ENCODE data around the gene ANKZF1.

ANKZF1 gene, protein sequence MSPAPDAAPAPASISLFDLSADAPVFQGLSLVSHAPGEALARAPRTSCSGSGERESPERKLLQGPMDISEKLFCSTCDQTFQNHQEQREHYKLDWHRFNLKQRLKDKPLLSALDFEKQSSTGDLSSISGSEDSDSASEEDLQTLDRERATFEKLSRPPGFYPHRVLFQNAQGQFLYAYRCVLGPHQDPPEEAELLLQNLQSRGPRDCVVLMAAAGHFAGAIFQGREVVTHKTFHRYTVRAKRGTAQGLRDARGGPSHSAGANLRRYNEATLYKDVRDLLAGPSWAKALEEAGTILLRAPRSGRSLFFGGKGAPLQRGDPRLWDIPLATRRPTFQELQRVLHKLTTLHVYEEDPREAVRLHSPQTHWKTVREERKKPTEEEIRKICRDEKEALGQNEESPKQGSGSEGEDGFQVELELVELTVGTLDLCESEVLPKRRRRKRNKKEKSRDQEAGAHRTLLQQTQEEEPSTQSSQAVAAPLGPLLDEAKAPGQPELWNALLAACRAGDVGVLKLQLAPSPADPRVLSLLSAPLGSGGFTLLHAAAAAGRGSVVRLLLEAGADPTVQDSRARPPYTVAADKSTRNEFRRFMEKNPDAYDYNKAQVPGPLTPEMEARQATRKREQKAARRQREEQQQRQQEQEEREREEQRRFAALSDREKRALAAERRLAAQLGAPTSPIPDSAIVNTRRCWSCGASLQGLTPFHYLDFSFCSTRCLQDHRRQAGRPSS

DNA sequence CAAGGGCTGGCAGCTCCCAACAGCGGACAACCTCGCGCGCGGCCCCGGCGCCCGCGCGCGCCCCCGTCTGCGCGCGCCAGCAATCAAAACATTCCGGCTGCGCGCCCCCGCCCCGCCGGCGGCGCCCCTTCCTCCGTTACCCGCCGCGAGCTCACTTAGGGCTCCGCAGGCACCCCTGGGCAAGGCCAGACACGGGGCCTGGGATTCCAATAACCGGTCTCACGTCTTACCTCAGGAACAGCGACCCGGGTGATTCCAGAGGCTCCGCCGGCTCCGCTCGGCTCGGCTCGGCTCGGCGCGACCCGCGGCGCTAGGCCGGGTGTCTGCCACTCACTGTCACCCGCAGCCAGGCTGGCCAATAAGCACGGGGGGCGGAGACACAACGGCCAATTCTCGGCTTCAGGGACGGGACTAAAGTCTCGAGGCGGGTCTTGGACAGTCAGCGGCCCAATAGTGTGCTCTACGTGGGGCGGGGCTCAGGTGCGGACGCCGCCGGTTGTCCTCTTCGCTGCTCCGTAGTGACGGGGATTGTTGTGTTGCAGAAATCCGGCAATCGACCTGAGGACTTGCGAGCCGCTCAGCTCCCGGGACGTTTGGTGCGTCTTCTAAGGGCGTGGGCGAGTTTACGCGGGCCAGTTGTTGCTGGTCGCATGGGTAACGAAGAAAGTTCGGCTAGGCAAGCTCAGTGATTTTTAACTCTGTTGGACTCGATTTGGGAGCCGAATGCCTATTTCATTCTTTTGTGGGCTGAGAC, at the start of gene ANKZF1, which contains the start of gene ATG9A:
Gene ANKZF1 (plus strand): TSS at position 502 of the 754 bp plus-strand sequence. CDS start 452 bp downstream, outside the sequence.
Gene ATG9A (minus strand): TSS at position 332 of the 754 bp plus-strand sequence. CDS start 1,612 bp downstream, outside the sequence.
- TF ChIP-seq, protein P1, sequence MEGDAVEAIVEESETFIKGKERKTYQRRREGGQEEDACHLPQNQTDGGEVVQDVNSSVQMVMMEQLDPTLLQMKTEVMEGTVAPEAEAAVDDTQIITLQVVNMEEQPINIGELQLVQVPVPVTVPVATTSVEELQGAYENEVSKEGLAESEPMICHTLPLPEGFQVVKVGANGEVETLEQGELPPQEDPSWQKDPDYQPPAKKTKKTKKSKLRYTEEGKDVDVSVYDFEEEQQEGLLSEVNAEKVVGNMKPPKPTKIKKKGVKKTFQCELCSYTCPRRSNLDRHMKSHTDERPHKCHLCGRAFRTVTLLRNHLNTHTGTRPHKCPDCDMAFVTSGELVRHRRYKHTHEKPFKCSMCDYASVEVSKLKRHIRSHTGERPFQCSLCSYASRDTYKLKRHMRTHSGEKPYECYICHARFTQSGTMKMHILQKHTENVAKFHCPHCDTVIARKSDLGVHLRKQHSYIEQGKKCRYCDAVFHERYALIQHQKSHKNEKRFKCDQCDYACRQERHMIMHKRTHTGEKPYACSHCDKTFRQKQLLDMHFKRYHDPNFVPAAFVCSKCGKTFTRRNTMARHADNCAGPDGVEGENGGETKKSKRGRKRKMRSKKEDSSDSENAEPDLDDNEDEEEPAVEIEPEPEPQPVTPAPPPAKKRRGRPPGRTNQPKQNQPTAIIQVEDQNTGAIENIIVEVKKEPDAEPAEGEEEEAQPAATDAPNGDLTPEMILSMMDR (IDR thresholded peaks at IDR 0.05; ENCODE audit: insufficient read depth, low read length, missing control alignments): no peak
- POLR2A ChIA-PET: interaction anchor here (0.7 to 3.4 kb wide), 9 partner anchors 10 to 65 kb away, joined by 3 to 26 read pairs (median 5); partner anchors contain the start of genes ABCB6, DNAJB2, GLB1L and STK16
- peak within 1 kb of the TSS; percentile 92 for H3K4me3 ChIP-seq (ENCODE audit: low read depth, low read length)
- CTCF ChIA-PET: interaction anchor here (0.8 to 7.0 kb wide), 10 partner anchors 10 to 73 kb away, joined by 3 to 81 read pairs (median 6); partner anchors contain the start of genes ABCB6, NHEJ1, STK16 and ZFAND2B
- DNase-seq (ENCODE audit: low read depth, low spot score): peak; percentile 86

DNA sequence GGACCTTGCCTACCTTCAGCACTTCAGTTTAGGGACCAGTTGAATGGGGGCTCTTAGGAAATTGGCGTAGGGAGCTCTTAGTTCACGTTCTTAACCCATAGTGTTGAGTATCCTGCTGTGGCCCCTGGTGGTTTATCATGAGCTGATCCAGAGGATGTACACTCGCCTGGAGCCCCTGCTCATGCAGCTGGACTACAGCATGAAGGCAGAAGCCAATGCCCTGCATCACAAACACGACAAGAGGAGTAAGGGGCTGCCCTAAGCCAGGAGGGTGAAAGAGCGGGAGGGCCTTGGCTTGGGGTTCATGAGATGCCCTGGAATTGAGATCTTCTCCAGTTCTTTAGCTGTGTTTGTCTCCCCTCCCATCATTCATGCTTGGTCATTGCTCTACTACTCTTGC, 48.6 kb upstream of the ANKZF1 start:
- no peak overlapping the region for H3K4me3 ChIP-seq (ENCODE audit: low read depth, low read length)
- ChIA-PET POLR2A (no interaction called here), CTCF (interaction anchor here (0.8 to 5.8 kb wide), 8 partner anchors 8 to 186 kb away, joined by 3 to 37 read pairs (median 4); partner anchors contain the start of gene SLC23A3)
- DNase-seq (ENCODE audit: low read depth, low spot score): no peak
- TF ChIP-seq, protein P1 (IDR thresholded peaks at IDR 0.05; ENCODE audit: insufficient read depth, low read length, missing control alignments): no peak

DNA sequence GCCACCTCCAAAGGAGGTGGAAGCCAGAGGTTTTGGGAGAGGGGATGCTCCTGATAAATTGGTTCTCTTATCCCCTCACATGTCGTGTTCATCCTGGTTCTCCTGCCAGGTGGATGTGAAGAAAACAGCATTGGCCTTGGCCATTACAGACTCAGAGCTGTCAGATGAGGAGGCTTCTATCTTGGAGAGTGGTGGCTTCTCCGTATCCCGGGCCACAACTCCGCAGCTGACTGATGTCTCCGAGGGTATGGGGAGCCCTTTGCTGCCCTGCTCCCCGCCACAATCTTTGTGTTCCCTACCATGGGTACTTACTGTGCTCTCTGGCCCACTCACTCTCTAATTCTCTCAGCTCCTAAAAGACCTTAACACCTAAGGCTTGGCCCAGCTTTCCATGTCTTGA, 48.1 kb upstream of the ANKZF1 start:
- no peak overlapping the region for H3K4me3 ChIP-seq (ENCODE audit: low read depth, low read length)
- DNase-seq (ENCODE audit: low read depth, low spot score): no peak
- ChIA-PET POLR2A (interaction anchor here (2.9 kb wide), 1 partner anchor 25 kb away, joined by 6 read pairs; the partner anchor contains the start of gene ZFAND2B), CTCF (interaction anchor here (0.8 to 5.8 kb wide), 7 partner anchors 11 to 186 kb away, joined by 3 to 37 read pairs (median 3); partner anchors contain the start of gene SLC23A3)
- TF ChIP-seq, protein P1 (IDR thresholded peaks at IDR 0.05; ENCODE audit: insufficient read depth, low read length, missing control alignments): no peak

DNA sequence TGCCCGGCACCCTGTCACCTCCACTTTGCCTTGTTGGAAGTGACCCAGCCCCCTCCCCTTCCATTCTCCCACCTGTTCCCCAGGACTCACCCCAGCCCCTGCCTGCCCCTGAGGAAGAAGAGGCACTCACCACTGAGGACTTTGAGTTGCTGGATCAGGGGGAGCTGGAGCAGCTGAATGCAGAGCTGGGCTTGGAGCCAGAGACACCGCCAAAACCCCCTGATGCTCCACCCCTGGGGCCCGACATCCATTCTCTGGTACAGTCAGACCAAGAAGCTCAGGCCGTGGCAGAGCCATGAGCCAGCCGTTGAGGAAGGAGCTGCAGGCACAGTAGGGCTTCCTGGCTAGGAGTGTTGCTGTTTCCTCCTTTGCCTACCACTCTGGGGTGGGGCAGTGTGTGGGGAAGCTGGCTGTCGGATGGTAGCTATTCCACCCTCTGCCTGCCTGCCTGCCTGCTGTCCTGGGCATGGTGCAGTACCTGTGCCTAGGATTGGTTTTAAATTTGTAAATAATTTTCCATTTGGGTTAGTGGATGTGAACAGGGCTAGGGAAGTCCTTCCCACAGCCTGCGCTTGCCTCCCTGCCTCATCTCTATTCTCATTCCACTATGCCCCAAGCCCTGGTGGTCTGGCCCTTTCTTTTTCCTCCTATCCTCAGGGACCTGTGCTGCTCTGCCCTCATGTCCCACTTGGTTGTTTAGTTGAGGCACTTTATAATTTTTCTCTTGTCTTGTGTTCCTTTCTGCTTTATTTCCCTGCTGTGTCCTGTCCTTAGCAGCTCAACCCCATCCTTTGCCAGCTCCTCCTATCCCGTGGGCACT, 47.1 kb upstream of the ANKZF1 start:
- no peak overlapping the region for H3K4me3 ChIP-seq (ENCODE audit: low read depth, low read length)
- ChIA-PET POLR2A (interaction anchor here (2.9 kb wide), 1 partner anchor 24 kb away, joined by 6 read pairs; the partner anchor contains the start of gene ZFAND2B), CTCF (interaction anchor here (0.8 to 5.8 kb wide), 8 partner anchors 10 to 112 kb away, joined by 3 to 37 read pairs (median 3); partner anchors contain the start of gene SLC23A3)
- no peak for DNase-seq (ENCODE audit: low read depth, low spot score)
- TF ChIP-seq, protein P1 (IDR thresholded peaks at IDR 0.05; ENCODE audit: insufficient read depth, low read length, missing control alignments): no peak

DNA sequence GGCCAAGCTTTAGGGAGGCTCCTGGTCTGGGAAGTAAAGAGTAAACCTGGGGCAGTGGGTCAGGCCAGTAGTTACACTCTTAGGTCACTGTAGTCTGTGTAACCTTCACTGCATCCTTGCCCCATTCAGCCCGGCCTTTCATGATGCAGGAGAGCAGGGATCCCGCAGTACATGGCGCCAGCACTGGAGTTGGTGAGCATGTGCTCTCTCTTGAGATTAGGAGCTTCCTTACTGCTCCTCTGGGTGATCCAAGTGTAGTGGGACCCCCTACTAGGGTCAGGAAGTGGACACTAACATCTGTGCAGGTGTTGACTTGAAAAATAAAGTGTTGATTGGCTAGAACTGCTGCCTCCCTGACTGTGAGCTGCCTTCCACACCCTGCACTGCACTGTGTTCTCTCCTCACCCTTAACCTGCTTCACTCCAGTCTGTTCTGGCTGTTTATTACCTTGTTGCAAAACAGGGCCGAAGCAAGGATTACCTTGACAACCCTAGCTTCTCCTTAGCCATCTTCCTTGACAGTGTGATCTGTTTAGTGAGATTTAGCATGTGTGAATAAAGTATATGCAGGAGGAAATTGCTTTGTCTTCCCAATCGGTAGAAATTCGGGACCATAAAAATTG, 46.3 kb upstream of the ANKZF1 start:
- ChIA-PET CTCF (interaction anchor here (1.5 to 5.8 kb wide), 4 partner anchors 12 to 111 kb away, joined by 3 to 37 read pairs (median 16); partner anchors contain the start of gene SLC23A3), POLR2A (interaction anchor here (2.9 kb wide), 1 partner anchor 23 kb away, joined by 6 read pairs; the partner anchor contains the start of gene ZFAND2B)
- TF ChIP-seq, protein P1 (IDR thresholded peaks at IDR 0.05; ENCODE audit: insufficient read depth, low read length, missing control alignments): no peak
- DNase-seq (ENCODE audit: low read depth, low spot score): no peak
- H3K4me3 ChIP-seq (ENCODE audit: low read depth, low read length): no peak overlapping the region

Measured in AG04449 (cell line).